BJ (cell line): ENCODE data around the gene MPZL2. TPM values are rescaled to one million over a fixed set of nuclear protein-coding genes. Genes with fewer than 3 reads are reported as not detected.

Experiments
- CTCF ChIA-PET: fragments of 350-600 bp; formaldehyde crosslinking; extraction: SDS; loops from one replicate; lab custom pipeline; 2021; ENCODE audit warnings: antibody characterized with exemption, inconsistent platforms; lab: Yijun Ruan, JAX
- POLR2A ChIA-PET: fragments of 300-600 bp; sonication (Branson Sonifier 250); formaldehyde crosslinking; extraction: SDS; loops from one replicate; lab custom pipeline; 2021; ENCODE audit warnings: antibody characterized with exemption; lab: Charles Lee
- DNase-seq: peaks from one replicate; pipeline ENCODE4 v3.0.0-alpha.2; 2011; ENCODE audit warnings: low read depth
- H3K27me3 ChIP-seq: 2 replicates; pipeline ENCODE4 v1.6.0; 2011; ENCODE audit warnings: low read length; ENCODE audit not compliant: control insufficient read depth, insufficient read depth
- H3K36me3 ChIP-seq: 2 replicates; pipeline ENCODE4 v1.5.1; 2011; ENCODE audit warnings: low read length; ENCODE audit not compliant: control insufficient read depth, insufficient read depth
- H3K4me3 ChIP-seq: 2 replicates; pipeline ENCODE4 v1.5.1; 2011; ENCODE audit warnings: low read depth, mild to moderate bottlenecking, control low read depth, low read length
- CTCF ChIP-seq: IDR thresholded peaks from 2 replicates; pipeline ENCODE4 v1.5.1; 2011; ENCODE audit warnings: low read depth, mild to moderate bottlenecking, control low read depth, inconsistent platforms, low read length, moderate library complexity; ENCODE audit not compliant: insufficient read depth
- polyA plus RNA-seq: library from polyadenylated mRNA; depleted of rRNA; stranded (reverse); fragments of >200 nt; gene quantifications from 2 replicates; pipeline ENCODE4 v1.2.3, GENCODE V29; 2011

Gene MPZL2
- polyA plus RNA-seq, 1 experiment = not detected

GRCh38 chr11:118215765-118216164 is 48.3 kb downstream of the MPZL2 start:
- DNase-seq = no peak
- peaks cover 11% of the 10 kb centered on the region for H3K27me3 ChIP-seq
- no peaks in the 10 kb centered on the region for H3K36me3 ChIP-seq
- ChIA-PET CTCF (interaction anchor here (1.1 to 1.4 kb wide), 2 partner anchors 17 to 44 kb away, joined by 4 to 5 read pairs; no protein-coding TSS in a partner anchor), POLR2A (no interaction called here)
- H3K4me3 ChIP-seq = no peak overlapping the region
- TF ChIP-seq CTCF = no peak

GRCh38 chr11:118215262-118215661 is 48.8 kb downstream of the MPZL2 start:
- ChIA-PET POLR2A (no interaction called here), CTCF (interaction anchor here (2.3 kb wide), 1 partner anchor 17 kb away, joined by 10 read pairs; no protein-coding TSS in a partner anchor)
- no peak overlapping the region for H3K4me3 ChIP-seq
- H3K27me3 ChIP-seq = peaks cover 13% of the 10 kb centered on the region
- no peak for TF ChIP-seq CTCF
- no peaks in the 10 kb centered on the region for H3K36me3 ChIP-seq
- DNase-seq = no peak

GRCh38 chr11:118214210-118214914 is 49.7 kb downstream of the MPZL2 start:
- CTCF ChIA-PET = interaction anchor here (0.8 to 2.3 kb wide), 3 partner anchors 16 to 137 kb away, joined by 3 to 10 read pairs (median 3); no protein-coding TSS in a partner anchor
- Histone ChIP-seq H3K27me3 (peaks cover 10% of the 10 kb centered on the region; the same call in 1 of the 2 replicates), H3K36me3 (no peaks in the 10 kb centered on the region), H3K4me3 (no peak overlapping the region)
- no peak for TF ChIP-seq CTCF
- POLR2A ChIA-PET = no interaction called here
- no peak for DNase-seq

- POLR2A ChIA-PET = no interaction called here
- H3K27me3 ChIP-seq = peaks cover 10% of the 10 kb centered on the region; the same call in 1 of the 2 replicates
- CTCF ChIA-PET = interaction anchor here (0.8 to 2.3 kb wide), 4 partner anchors 12 to 42 kb away, joined by 3 to 10 read pairs (median 4); no protein-coding TSS in a partner anchor
- H3K36me3 ChIP-seq = no peaks in the 10 kb centered on the region
- TF ChIP-seq CTCF = no peak
- H3K4me3 ChIP-seq = no peak overlapping the region
- no peak for DNase-seq
Observed at GRCh38 chr11:118213781-118214180, 50.3 kb downstream of the MPZL2 start.

GRCh38 chr11:118213201-118213600 is 50.9 kb downstream of the MPZL2 start:
- no peak for TF ChIP-seq CTCF
- peaks cover 12% of the 10 kb centered on the region for H3K27me3 ChIP-seq
- ChIA-PET CTCF (interaction anchor here (0.8 to 2.3 kb wide), 3 partner anchors 13 to 41 kb away, joined by 3 to 10 read pairs (median 4); no protein-coding TSS in a partner anchor), POLR2A (no interaction called here)
- no peak for DNase-seq
- no peaks in the 10 kb centered on the region for H3K36me3 ChIP-seq
- H3K4me3 ChIP-seq = no peak overlapping the region
